B cell (primary cell): ENCODE results near the gene SLC44A4. TPM values are rescaled to one million over a fixed set of nuclear protein-coding genes. Genes with fewer than 3 reads are reported as not detected.
"Not testable (repeated sequence)": the region's sequence is repeated elsewhere in the genome, so short reads cannot be mapped to it uniquely, and the experiment has no call there.

Source experiments
- ATAC-seq: fragments of 200-7000 bp; cut with Tn5 transposase; one replicate; pipeline ENCODE4 v1.10.0; 2021; ENCODE audit warnings: low read depth, mild to moderate bottlenecking, moderate number of reproducible peaks, moderate library complexity
- CTCF ChIA-PET: fragments of 350-600 bp; sonication (Branson Sonifier 250); formaldehyde crosslinking; loops from one replicate; lab custom pipeline; 2021; ENCODE audit warnings: antibody characterized with exemption, inconsistent platforms; lab: Charles Lee
- POLR2A ChIA-PET: fragments of 350-600 bp; sonication (Branson Sonifier 250); formaldehyde crosslinking; loops from one replicate; lab custom pipeline; 2021; ENCODE audit warnings: antibody characterized with exemption; lab: Charles Lee
- DNase-seq: peaks from one replicate; pipeline ENCODE4 v3.0.0; 2013
- H2AFZ ChIP-seq: 2 replicates; pipeline ENCODE4 v1.6.1; 2012; ENCODE audit warnings: mild to moderate bottlenecking, low read depth, low read length; ENCODE audit not compliant: insufficient read depth, poor library complexity, severe bottlenecking
- H3K27ac ChIP-seq, 2 donors: 1 replicate in 1 of 2; 2 replicates in 1 of 2; pipeline ENCODE4 v1.5.1; 2012 to 2013; ENCODE audit warnings: low read length in 2 of 2, mild to moderate bottlenecking in 2 of 2, moderate library complexity in 1 of 2
- H3K27me3 ChIP-seq, 4 experiments: fragments of 200-600 bp in 1 of 4; sonication (generic) in 1 of 4; replicated peaks in 1 of 4; 1 replicate in 2 of 4; 2 replicates in 2 of 4; pipeline versions ENCODE4 v1.6.1 to v1.7.0; 2013 to 2016; ENCODE audit warnings: low read length in 3 of 4, mild to moderate bottlenecking in 2 of 4, mixed read lengths in 1 of 4, moderate library complexity in 1 of 4; ENCODE audit not compliant: insufficient read depth in 4 of 4, control insufficient read depth in 3 of 4; ENCODE audit errors: control extremely low read depth in 1 of 4
- H3K36me3 ChIP-seq, 2 experiments: replicated peaks in 1 of 2; 1 replicate in 1 of 2; 2 replicates in 1 of 2; pipeline versions ENCODE4 v1.6.1 to v1.7.1; 2013; ENCODE audit warnings: low read length in 1 of 2; ENCODE audit not compliant: insufficient read depth in 2 of 2, control insufficient read depth in 1 of 2; ENCODE audit errors: control extremely low read depth in 1 of 2, extremely low read depth in 1 of 2
- H3K4me1 ChIP-seq, 2 donors: fragments of 200-600 bp in 1 of 2; sonication (generic) in 1 of 2; 1 replicate in 1 of 2; 2 replicates in 1 of 2; pipeline versions ENCODE4 v1.5.1 to v1.6.1; 2013 to 2017; ENCODE audit warnings: low read length in 2 of 2; ENCODE audit not compliant: control insufficient read depth in 2 of 2, insufficient read depth in 2 of 2
- H3K4me2 ChIP-seq: replicated peaks from 2 replicates; pipeline ENCODE3; 2012; ENCODE audit warnings: mild to moderate bottlenecking, low read depth, low read length; ENCODE audit not compliant: poor library complexity, severe bottlenecking
- H3K4me3 ChIP-seq, 5 experiments: fragments of 200-600 bp in 1 of 5; sonication (generic) in 1 of 5; 1 replicate in 3 of 5; 2 replicates in 2 of 5; pipeline versions ENCODE4 v1.5.1 to v1.7.0; 2011 to 2016; ENCODE audit warnings: low read length in 4 of 5, mild to moderate bottlenecking in 4 of 5, low read depth in 2 of 5, control low read depth in 1 of 5, moderate library complexity in 1 of 5; ENCODE audit not compliant: insufficient read depth in 1 of 5; ENCODE audit errors: control extremely low read depth in 1 of 5, extremely low read depth in 1 of 5
- H3K79me2 ChIP-seq: fragments of 200-600 bp; sonication (generic); one replicate; pipeline ENCODE4 v1.6.0; 2016; ENCODE audit warnings: low read length; ENCODE audit not compliant: control insufficient read depth, insufficient read depth
- H3K9ac ChIP-seq: fragments of 200-600 bp; sonication (generic); 2 replicates; pipeline ENCODE4 v1.6.1; 2017; ENCODE audit warnings: mild to moderate bottlenecking, low read length, moderate library complexity
- H3K9me3 ChIP-seq, 3 donors: one replicate each; pipeline versions ENCODE4 v1.6.1 to v1.7.1; 2013; ENCODE audit warnings: low read length in 2 of 3; ENCODE audit not compliant: control insufficient read depth in 2 of 3, insufficient read depth in 1 of 3; ENCODE audit errors: control extremely low read depth in 1 of 3
- H4K20me1 ChIP-seq: 2 replicates; pipeline ENCODE4 v1.6.0; 2012; ENCODE audit warnings: mild to moderate bottlenecking, low read length; ENCODE audit not compliant: insufficient read depth, control insufficient read depth, poor library complexity, severe bottlenecking
- H3K27ac Mint-ChIP-seq: one replicate; pipeline ENCODE4 v1.8.0; 2021; ENCODE audit warnings: mixed read lengths
- H3K27me3 Mint-ChIP-seq: one replicate; pipeline ENCODE4 v1.8.0; 2021; ENCODE audit warnings: mixed read lengths
- H3K4me1 Mint-ChIP-seq: one replicate; pipeline ENCODE4 v1.8.0; 2021; ENCODE audit warnings: mixed read lengths
- H3K4me3 Mint-ChIP-seq: one replicate; pipeline ENCODE4 v1.8.0; 2021; ENCODE audit warnings: mixed read lengths
- H3K9me3 Mint-ChIP-seq: one replicate; pipeline ENCODE4 v1.8.0; 2022; ENCODE audit warnings: mixed read lengths; ENCODE audit not compliant: insufficient read depth
- CTCF ChIP-seq: fragments of 200-600 bp; IDR thresholded peaks from one replicate; pipeline ENCODE4 v1.8.0; 2022; ENCODE audit warnings: antibody characterized with exemption, mild to moderate bottlenecking
- EZH2 ChIP-seq: IDR thresholded peaks from 2 replicates; pipeline ENCODE4 v1.6.1; 2012; ENCODE audit warnings: borderline replicate concordance, low read depth, mild to moderate bottlenecking, moderate library complexity, low read length; ENCODE audit not compliant: insufficient read depth, poor library complexity, severe bottlenecking
- whole genome bisulfite sequencing: methylation state at CpG from one replicate; pipeline ENCODE4 v1.1.5; 2013; ENCODE audit warnings: missing lambda C conversion rate; ENCODE audit not compliant: insufficient coverage; 5-methylcytosine and 5-hydroxymethylcytosine counted together
- intact Hi-C: fragments of 100-400 bp; cut with micrococcal nuclease; formaldehyde crosslinking; loops from one replicate; pipeline ENCODE4 v1.10.0; 2022
- polyA plus RNA-seq: library from polyadenylated mRNA; depleted of rRNA; stranded (reverse); fragments of >200 nt; gene quantifications from 2 replicates; pipeline ENCODE4 v1.2.3, GENCODE V29; 2012
- total RNA-seq, 2 donors: library from RNA; stranded (reverse); fragments of 120-200 nt in 1 of 2; gene quantifications; 1 replicate in 1 of 2; 2 replicates in 1 of 2; pipeline versions ENCODE4 v1.2.3 to v1.2.4, GENCODE V29; 2013 to 2022

SLC44A4 gene
- total and polyA plus RNA-seq, 2 donors (not counting 1 experiment from before 2014, with no cell fraction given): not detected

- CTCF ChIA-PET: no interaction called here
Measured at GRCh38 chr6:31908791-31909190, 30.0 kb upstream of the SLC44A4 start.

GRCh38 chr6:31908255-31908654 lies 29.5 kb upstream of the SLC44A4 start:
- H4K20me1 ChIP-seq, H3K27ac Mint-ChIP-seq, H3K27me3 ChIP-seq, ATAC-seq, H3K4me1 Mint-ChIP-seq, H3K27ac ChIP-seq, H3K9me3 Mint-ChIP-seq, H3K4me3 Mint-ChIP-seq, H3K36me3 ChIP-seq, DNase-seq, H3K79me2 ChIP-seq, H3K4me3 ChIP-seq, H3K4me2 ChIP-seq, intact Hi-C loops, H2AFZ ChIP-seq, H3K9ac ChIP-seq, H3K4me1 ChIP-seq, H3K9me3 ChIP-seq: not testable (repeated sequence)
- peaks cover 13% of the 10 kb centered on the region for H3K27me3 Mint-ChIP-seq
- WGBS: no CpG with 5 or more reads among the region's 5 CpGs
- POLR2A ChIA-PET: interaction anchor here (0.7 kb wide), 1 partner anchor 11 kb away, joined by 3 read pairs; the partner anchor contains the start of gene EHMT2
- CTCF ChIA-PET: interaction anchor here (0.6 kb wide), 1 partner anchor 12 kb away, joined by 3 read pairs; no protein-coding TSS in a partner anchor

More at GRCh38 chr6:31908791-31909190, 30.0 kb upstream of the SLC44A4 start:
- WGBS: 63% methylated on average over 2 of the region's 4 CpGs
- Mint-ChIP-seq H3K27me3 (peaks cover 13% of the 10 kb centered on the region), H3K4me1 (peaks cover 1% of the 10 kb centered on the region), H3K4me3 (no peak overlapping the region), H3K9me3 (no peaks in the 10 kb centered on the region), H3K27ac (no peak overlapping the region)
- no peaks in the 10 kb centered on the region for H3K79me2 ChIP-seq
- H2AFZ ChIP-seq: no peak overlapping the region
- intact Hi-C loops: no loop called here
- no peaks in the 10 kb centered on the region for H3K4me1 ChIP-seq
- H3K4me2 ChIP-seq: no peak overlapping the region
- no peaks in the 10 kb centered on the region for H3K36me3 ChIP-seq
- no peak for DNase-seq
- H3K27ac ChIP-seq: no peak overlapping the region
- H4K20me1 ChIP-seq: no peaks in the 10 kb centered on the region
- no peaks in the 10 kb centered on the region for H3K9me3 ChIP-seq
- POLR2A ChIA-PET: no interaction called here
- ATAC-seq: no peak
- no peak overlapping the region for H3K4me3 ChIP-seq
- no peaks in the 10 kb centered on the region for H3K27me3 ChIP-seq
- TF ChIP-seq CTCF: no peak
- TF ChIP-seq EZH2: no peak
- H3K9ac ChIP-seq: no peak overlapping the region
